Right lobe of liver (tissue), 4 donors: ENCODE measurements around the gene ALPP.
"Not testable (repeated sequence)": the region's sequence is repeated elsewhere in the genome, so short reads cannot be mapped to it uniquely, and the experiment has no call there.

Experiments used
- CTCF ChIP-seq, 4 donors: fragments of 200-600 bp in 3 of 4; fragments of 450-650 bp in 1 of 4; IDR thresholded peaks; one replicate each; pipeline versions ENCODE4 v1.5.1 to v1.8.0; 2016 to 2022; ENCODE audit warnings: antibody characterized with exemption in 4 of 4, mild to moderate bottlenecking in 2 of 4
- POLR2A ChIP-seq: fragments of 450-650 bp; IDR thresholded peaks from one replicate; pipeline ENCODE4 v1.6.1; 2017; ENCODE audit warnings: antibody characterized with exemption, mild to moderate bottlenecking
- donor health status: DM: no; HTN: no; CAD: no.
- donor health status: DM: no; HTN: no; CAD: no.
- donor health status: DM: no; HTN: yes; CAD: no.

GRCh38 chr2:232385058-232385457 is 6.5 kb downstream of the ALPP start:
- not testable (repeated sequence) for TF ChIP-seq POLR2A; CTCF (IDR thresholded peaks at IDR 0.05)
